Esophagus muscularis mucosa (tissue), 4 donors: ENCODE measurements around the gene ETV6. TPM values are rescaled to one million over a fixed set of nuclear protein-coding genes. Genes with fewer than 3 reads are reported as not detected.

Experiments
- DNase-seq: peaks from one replicate; pipeline ENCODE4 v3.0.0-alpha.2; 2017; ENCODE audit errors: extremely low spot score
- H3K27ac ChIP-seq, 4 donors: fragments of 200-600 bp; sonication (generic); replicated peaks in 1 of 4; 1 replicate in 3 of 4; 2 replicates in 1 of 4; pipeline ENCODE4 v1.5.1; 2016 to 2019; ENCODE audit warnings: mild to moderate bottlenecking in 1 of 4
- H3K27me3 ChIP-seq, 4 donors: fragments of 200-600 bp; sonication (generic); one replicate each; pipeline versions ENCODE4 v1.5.1 to v1.6.0; 2016 to 2019
- H3K36me3 ChIP-seq, 4 donors: fragments of 200-600 bp; sonication (generic); one replicate each; pipeline ENCODE4 v1.5.1; 2016 to 2019
- H3K4me1 ChIP-seq, 4 donors: fragments of 200-600 bp; sonication (generic); one replicate each; pipeline ENCODE4 v1.5.1; 2016 to 2019
- H3K4me3 ChIP-seq, 4 donors: fragments of 200-600 bp; sonication (generic); 1 replicate in 2 of 4; 2 replicates in 2 of 4; pipeline ENCODE4 v1.5.1; 2016 to 2019; ENCODE audit warnings: mild to moderate bottlenecking in 4 of 4, moderate library complexity in 1 of 4
- H3K9me3 ChIP-seq, 4 donors: fragments of 200-600 bp; sonication (generic); 1 replicate in 3 of 4; 2 replicates in 1 of 4; pipeline ENCODE4 v1.5.1; 2016 to 2019
- CTCF ChIP-seq, 3 experiments: fragments of 200-600 bp in 2 of 3; fragments of 450-650 bp in 1 of 3; sonication (generic) in 2 of 3; IDR thresholded peaks; one replicate each; pipeline ENCODE4 v1.5.1; 2017 to 2019; ENCODE audit warnings: antibody characterized with exemption in 3 of 3, mild to moderate bottlenecking in 2 of 3, moderate library complexity in 1 of 3
- EP300 ChIP-seq: sonication (generic); formaldehyde crosslinking; IDR thresholded peaks from one replicate; pipeline ENCODE4 v1.6.1; 2017; ENCODE audit warnings: antibody characterized with exemption
- POLR2A ChIP-seq: fragments of 450-650 bp; IDR thresholded peaks from one replicate; pipeline ENCODE4 v1.6.1; 2017; ENCODE audit warnings: antibody characterized with exemption, moderate library complexity, mild to moderate bottlenecking, low read depth
- POLR2AphosphoS5 ChIP-seq, 2 donors: sonication (generic); formaldehyde crosslinking; IDR thresholded peaks; one replicate each; pipeline ENCODE4 v1.6.1; 2017; ENCODE audit warnings: antibody characterized with exemption in 2 of 2
- WGBS: methylation state at CpG from one replicate; pipeline ENCODE4 v1.1.5; 2018; 5-methylcytosine and 5-hydroxymethylcytosine counted together
- intact Hi-C: fragments of 100-400 bp; cut with DNase I; formaldehyde crosslinking; loops from one replicate; pipeline ENCODE4 v1.15.1; 2023
- total RNA-seq, 4 donors: library from RNA; depleted of rRNA; stranded (reverse); fragments of >200 nt; gene quantifications; one replicate each; pipeline versions ENCODE4 v1.1.0 to v1.2.1, GENCODE V29; 2016

ETV6 gene
- total RNA-seq, 4 donors from 2014 or later = 22.4 to 29.6 (median 25.3) TPM

GRCh38 chr12:11698729-11699128 lies 49.3 kb downstream of the ETV6 start:
- intact Hi-C loops = loop anchor here (5.0 kb wide), 1 partner anchor 41 kb away; no protein-coding TSS in a partner anchor
- H3K36me3 ChIP-seq = no peaks in the 10 kb centered on the region
- no peak for DNase-seq
- TF ChIP-seq EP300 (no peak), POLR2AphosphoS5 (IDR thresholded peaks at IDR 0.05) (no peak), POLR2A (no peak), CTCF (IDR thresholded peaks at IDR 0.05) (no peak)
- no peak overlapping the region for H3K4me3 ChIP-seq
- WGBS = 96% methylated on average over 2 of the region's 2 CpGs
- H3K27me3 ChIP-seq = no peaks in the 10 kb centered on the region
- peaks cover 10 to 80% (median 72%) of the 10 kb centered on the region in 4 donors for H3K4me1 ChIP-seq
- peak overlapping the region; percentile 45 to 80 (median 52) for H3K27ac ChIP-seq
- H3K9me3 ChIP-seq = no peaks in the 10 kb centered on the region

- H3K27me3 ChIP-seq = no peaks in the 10 kb centered on the region
- H3K4me1 ChIP-seq = peaks cover 31 to 81% (median 68%) of the 10 kb centered on the region in 4 donors
- WGBS = 66% methylated on average over 6 of the region's 6 CpGs
- peak overlapping the region; percentile 67 to 84 (median 74) for H3K27ac ChIP-seq
- peak overlapping the region in 1 of 4 donors; percentile 6 for H3K4me3 ChIP-seq
- TF ChIP-seq POLR2AphosphoS5 (IDR thresholded peaks at IDR 0.05) (no peak), CTCF (IDR thresholded peaks at IDR 0.05) (no peak), EP300 (no peak), POLR2A (no peak)
- no peaks in the 10 kb centered on the region for H3K9me3 ChIP-seq
- H3K36me3 ChIP-seq = no peaks in the 10 kb centered on the region
- intact Hi-C loops = no loop called here
- no peak for DNase-seq
Observed at GRCh38 chr12:11701433-11701832, 52.0 kb downstream of the ETV6 start.

GRCh38 chr12:11702959-11703358 lies 53.5 kb downstream of the ETV6 start:
- intact Hi-C loops = no loop called here
- Histone ChIP-seq H3K36me3 (no peaks in the 10 kb centered on the region), H3K4me1 (peaks cover 46 to 86% (median 70%) of the 10 kb centered on the region in 4 donors), H3K9me3 (no peaks in the 10 kb centered on the region), H3K27me3 (no peaks in the 10 kb centered on the region), H3K4me3 (no peak overlapping the region), H3K27ac (peak overlapping the region in 3 of 4 donors; percentile 69 to 84 (median 83))
- 80% methylated on average over 5 of the region's 5 CpGs for WGBS
- DNase-seq = no peak
- TF ChIP-seq POLR2A (no peak), EP300 (no peak), CTCF (IDR thresholded peaks at IDR 0.05) (no peak), POLR2AphosphoS5 (IDR thresholded peaks at IDR 0.05) (no peak)

DNA sequence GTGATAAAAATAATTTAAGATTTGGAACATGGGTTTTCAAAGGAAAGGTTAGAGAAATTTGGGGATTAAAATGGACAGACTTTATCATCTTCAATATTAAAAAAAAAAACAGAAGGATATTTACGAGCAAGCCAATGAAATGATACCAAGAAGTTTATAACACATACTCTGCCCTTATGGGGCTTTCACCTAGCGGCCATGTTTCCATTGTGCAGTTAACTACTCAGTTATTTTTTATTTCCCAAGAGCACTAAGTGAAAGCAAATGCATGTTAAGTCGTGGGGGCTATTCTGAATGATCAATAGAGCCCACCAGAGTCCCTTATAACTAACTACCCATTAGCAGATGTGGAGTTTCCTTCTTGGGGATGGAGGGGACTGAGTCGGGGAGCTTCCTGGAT lies 53.9 kb downstream of the ETV6 start:
- Histone ChIP-seq H3K27me3 (no peaks in the 10 kb centered on the region), H3K4me1 (peaks cover 50 to 86% (median 71%) of the 10 kb centered on the region in 4 donors), H3K27ac (peak overlapping the region; percentile 0 to 84 (median 76)), H3K4me3 (no peak overlapping the region), H3K36me3 (no peaks in the 10 kb centered on the region), H3K9me3 (no peaks in the 10 kb centered on the region)
- 89% methylated on average over 4 of the region's 4 CpGs for WGBS
- intact Hi-C loops = no loop called here
- no peak for TF ChIP-seq POLR2AphosphoS5 (IDR thresholded peaks at IDR 0.05)
- TF ChIP-seq CTCF (IDR thresholded peaks at IDR 0.05) = no peak
- no peak for TF ChIP-seq POLR2A
- no peak for TF ChIP-seq EP300
- DNase-seq = no peak

- no peaks in the 10 kb centered on the region for H3K36me3 ChIP-seq
- peak overlapping the region; percentile 68 to 84 (median 82) for H3K27ac ChIP-seq
- intact Hi-C loops = no loop called here
- no peak for DNase-seq
- H3K4me3 ChIP-seq = no peak overlapping the region
- H3K27me3 ChIP-seq = no peaks in the 10 kb centered on the region
- TF ChIP-seq POLR2AphosphoS5 (IDR thresholded peaks at IDR 0.05) (no peak), CTCF (IDR thresholded peaks at IDR 0.05) (no peak), EP300 (no peak), POLR2A (no peak)
- H3K9me3 ChIP-seq = no peaks in the 10 kb centered on the region
- H3K4me1 ChIP-seq = peaks cover 56 to 88% (median 74%) of the 10 kb centered on the region in 4 donors
- WGBS = 90% methylated on average over 8 of the region's 8 CpGs
Observed at GRCh38 chr12:11704089-11704488, 54.6 kb downstream of the ETV6 start.
